Common myeloid progenitor, CD34-positive (primary cell): ENCODE results near the gene CD27.
"Not testable (repeated sequence)": the region's sequence is repeated elsewhere in the genome, so short reads cannot be mapped to it uniquely, and the experiment has no call there.

ENCODE experiments used
- CTCF ChIA-PET: fragments of 350-600 bp; sonication (Branson Sonifier 250); formaldehyde crosslinking; loops from one replicate; lab custom pipeline; 2021; ENCODE audit warnings: antibody characterized with exemption; lab: Charles Lee
- POLR2A ChIA-PET: fragments of 350-600 bp; sonication (Branson Sonifier 250); formaldehyde crosslinking; loops from one replicate; lab custom pipeline; 2021; ENCODE audit warnings: antibody characterized with exemption; lab: Charles Lee
- DNase-seq, 3 donors: peaks; one replicate each; pipeline versions ENCODE4 v3.0.0 to v3.0.0-alpha.2; 2013
- H3K27ac ChIP-seq, 2 experiments: 1 replicate in 1 of 2; 2 replicates in 1 of 2; pipeline ENCODE4 v1.7.0; 2013; ENCODE audit warnings: inconsistent platforms in 2 of 2, low read length in 2 of 2, mild to moderate bottlenecking in 2 of 2, low read depth in 1 of 2, moderate library complexity in 1 of 2; ENCODE audit not compliant: severe bottlenecking in 2 of 2, insufficient read depth in 1 of 2, poor library complexity in 1 of 2
- H3K27me3 ChIP-seq, 5 experiments: replicated peaks in 2 of 5; 1 replicate in 3 of 5; 2 replicates in 2 of 5; pipeline versions ENCODE4 v1.6.1 to v1.7.0; 2013; ENCODE audit warnings: low read length in 4 of 5, mild to moderate bottlenecking in 2 of 5, moderate library complexity in 2 of 5, inconsistent platforms in 1 of 5; ENCODE audit not compliant: insufficient read depth in 5 of 5, control insufficient read depth in 4 of 5
- H3K36me3 ChIP-seq, 4 experiments: 1 replicate in 2 of 4; 2 replicates in 2 of 4; pipeline versions ENCODE4 v1.6.1 to v1.7.0; 2013; ENCODE audit warnings: low read length in 3 of 4, control low read depth in 1 of 4, mild to moderate bottlenecking in 1 of 4; ENCODE audit not compliant: control insufficient read depth in 4 of 4, insufficient read depth in 4 of 4
- H3K4me1 ChIP-seq, 4 experiments: 1 replicate in 3 of 4; 2 replicates in 1 of 4; pipeline versions ENCODE4 v1.6.1 to v1.7.1; 2013; ENCODE audit warnings: low read length in 3 of 4, mild to moderate bottlenecking in 3 of 4, control low read depth in 1 of 4, inconsistent platforms in 1 of 4, moderate library complexity in 1 of 4; ENCODE audit not compliant: control insufficient read depth in 4 of 4, insufficient read depth in 4 of 4; ENCODE audit errors: control extremely low read depth in 1 of 4
- H3K4me3 ChIP-seq, 7 experiments: 1 replicate in 4 of 7; 2 replicates in 3 of 7; pipeline versions ENCODE4 v1.5.1 to v1.7.0; 2013; ENCODE audit warnings: mild to moderate bottlenecking in 7 of 7, low read length in 6 of 7, moderate library complexity in 6 of 7, inconsistent platforms in 2 of 7, low read depth in 2 of 7, control low read depth in 1 of 7; ENCODE audit not compliant: insufficient read depth in 4 of 7, control insufficient read depth in 1 of 7; ENCODE audit errors: extremely low read depth in 1 of 7
- H3K9me3 ChIP-seq, 5 experiments: 1 replicate in 4 of 5; 2 replicates in 1 of 5; pipeline versions ENCODE4 v1.6.1 to v1.7.1; 2013; ENCODE audit warnings: low read length in 4 of 5, mild to moderate bottlenecking in 2 of 5, inconsistent platforms in 1 of 5, low read depth in 1 of 5, moderate library complexity in 1 of 5; ENCODE audit not compliant: control insufficient read depth in 4 of 5, insufficient read depth in 2 of 5; ENCODE audit errors: control extremely low read depth in 1 of 5
- WGBS: methylation state at CpG from one replicate; pipeline ENCODE4 v1.1.5; 2013; ENCODE audit not compliant: insufficient coverage; 5-methylcytosine and 5-hydroxymethylcytosine counted together

Gene CD27

DNA sequence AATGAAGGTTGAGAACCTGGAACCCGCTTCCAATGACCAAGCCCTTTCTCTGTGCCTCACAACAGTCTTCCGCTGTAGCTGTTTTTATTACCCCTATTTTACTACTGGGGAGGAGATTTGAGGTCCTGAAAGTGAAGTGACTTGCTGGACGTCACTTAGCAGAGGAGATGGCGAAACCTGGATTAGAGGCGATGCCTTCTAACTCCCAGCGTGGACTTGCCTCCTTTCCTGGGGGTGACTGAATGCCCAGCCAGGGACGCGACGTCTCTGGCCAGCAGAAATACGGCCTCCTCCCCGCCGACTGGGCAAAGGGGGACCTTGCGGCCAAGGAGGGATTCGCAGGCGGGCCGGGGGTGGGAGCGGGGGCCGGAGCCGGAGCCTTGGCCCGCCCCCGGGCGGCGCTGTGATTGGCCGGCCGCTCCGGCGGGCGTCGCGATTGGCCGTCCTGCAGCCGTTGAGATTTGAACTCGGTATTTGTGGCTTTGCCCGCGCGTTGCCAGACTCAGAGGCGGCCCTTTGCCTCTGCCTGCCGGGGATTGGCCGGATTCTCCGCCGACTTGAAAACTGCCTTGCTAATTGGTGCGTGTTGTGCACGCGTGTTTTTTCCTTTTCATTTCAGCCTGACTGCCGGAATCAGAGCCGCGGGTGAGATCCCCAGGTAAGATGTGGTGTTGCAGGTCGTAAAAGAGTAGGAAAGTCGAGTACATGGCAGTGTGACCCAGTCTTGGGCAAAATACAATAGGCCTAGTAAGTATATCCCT lies 48.9 kb downstream of the CD27 start, which contains the start of gene NCAPD2:
Gene NCAPD2 (plus strand): TSS at position 606 of the 761 bp plus-strand sequence. CDS start 997 bp downstream, outside the sequence.
- 0% methylated on average over 36 of the region's 49 CpGs for WGBS
- ChIA-PET CTCF (interaction anchor here (0.7 to 2.3 kb wide), 8 partner anchors 18 to 70 kb away, joined by 3 to 10 read pairs (median 3); partner anchors contain the start of gene VAMP1), POLR2A (interaction anchor here (0.6 to 1.5 kb wide), 8 partner anchors 23 to 267 kb away, joined by 3 to 15 read pairs (median 3); partner anchors contain the start of genes GAPDH, VAMP1 and ZNF384)
- no peaks in the 10 kb centered on the region for H3K9me3 ChIP-seq
- peak within 1 kb of the TSS; percentile 90 to 98 (median 95) for H3K4me3 ChIP-seq
- no peaks in the 10 kb centered on the region for H3K27me3 ChIP-seq
- H3K27ac ChIP-seq = peak within 1 kb of the TSS; percentile 93 to 94
- peak; percentile 93 to 98 (median 97) for DNase-seq
- peaks cover 21 to 30% (median 26%) of the 10 kb centered on the region in 4 experiments for H3K4me1 ChIP-seq
- H3K36me3 ChIP-seq = peaks cover 3 to 25% (median 11%) of the 10 kb centered on the region in 4 experiments

DNA sequence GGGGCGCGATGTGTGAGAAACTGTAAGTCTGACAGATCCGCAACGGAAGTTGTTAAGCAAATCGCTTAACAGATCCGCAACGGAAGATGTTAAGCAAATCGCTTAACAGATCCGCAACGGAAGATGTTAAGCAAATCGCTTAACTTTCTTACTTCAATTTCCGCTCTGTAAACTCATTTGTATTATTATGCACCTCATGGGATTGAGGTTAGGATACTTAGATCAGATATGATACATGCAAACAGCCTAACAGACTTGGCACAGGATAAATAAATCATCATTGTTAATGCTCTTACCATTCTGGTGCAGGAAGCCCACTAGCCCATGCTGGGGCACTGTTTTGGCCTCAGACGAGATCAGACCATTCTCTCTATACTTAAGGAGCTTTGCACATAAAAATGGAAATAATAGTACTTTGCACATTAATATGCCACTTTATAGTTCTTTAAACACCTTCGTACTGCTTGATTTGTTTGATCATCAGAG lies 49.5 kb downstream of the CD27 start:
- Histone ChIP-seq H3K27ac (peak overlapping the region; percentile 21 to 79), H3K36me3 (peaks cover 3 to 30% (median 14%) of the 10 kb centered on the region in 4 experiments), H3K4me1 (peaks cover 21 to 30% (median 26%) of the 10 kb centered on the region in 4 experiments), H3K27me3 (no peaks in the 10 kb centered on the region), H3K4me3 (peak overlapping the region; percentile 90 to 98 (median 95)), H3K9me3 (no peaks in the 10 kb centered on the region)
- WGBS = 6% methylated on average over 8 of the region's 14 CpGs
- no peak for DNase-seq
- CTCF ChIA-PET = interaction anchor here (1.3 to 1.7 kb wide), 2 partner anchors 29 to 44 kb away, joined by 5 to 9 read pairs; no protein-coding TSS in a partner anchor
- POLR2A ChIA-PET = interaction anchor here (0.9 kb wide), 1 partner anchor 36 kb away, joined by 3 read pairs; no protein-coding TSS in a partner anchor

DNA sequence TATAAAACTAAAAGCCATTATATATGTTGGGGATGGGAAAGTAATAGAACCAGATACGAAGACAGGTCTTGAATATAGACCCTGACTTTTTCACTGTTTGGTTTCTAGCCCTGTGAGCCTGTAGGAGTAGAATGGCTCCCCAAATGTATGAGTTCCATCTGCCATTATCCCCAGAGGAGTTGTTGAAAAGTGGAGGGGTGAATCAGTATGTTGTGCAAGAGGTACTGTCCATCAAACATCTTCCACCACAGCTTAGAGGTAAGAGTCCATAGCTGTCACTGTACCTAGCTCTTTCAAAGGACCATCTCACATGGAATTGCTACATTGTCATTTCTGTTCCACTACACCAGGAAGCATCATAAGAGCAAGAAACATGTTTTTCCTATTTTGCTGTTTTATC lies 50.2 kb downstream of the CD27 start:
- DNase-seq = peak in 1 of 3 donors; percentile 0
- H3K27me3 ChIP-seq = no peaks in the 10 kb centered on the region
- ChIA-PET POLR2A (interaction anchor here (0.5 to 0.9 kb wide), 2 partner anchors 35 to 118 kb away, joined by 3 to 5 read pairs; no protein-coding TSS in a partner anchor), CTCF (interaction anchor here (0.9 to 1.7 kb wide), 5 partner anchors 11 to 51 kb away, joined by 3 to 9 read pairs (median 5); no protein-coding TSS in a partner anchor)
- H3K36me3 ChIP-seq = peaks cover 3 to 36% (median 17%) of the 10 kb centered on the region in 4 experiments
- WGBS = no CpG with 5 or more reads among the region's 1 CpG
- H3K27ac ChIP-seq = peak overlapping the region in 1 of 2 experiments; percentile 79
- H3K9me3 ChIP-seq = no peaks in the 10 kb centered on the region
- peak overlapping the region in 6 of 7 experiments; percentile 90 to 98 (median 95) for H3K4me3 ChIP-seq
- peaks cover 21 to 30% (median 26%) of the 10 kb centered on the region in 4 experiments for H3K4me1 ChIP-seq

DNA sequence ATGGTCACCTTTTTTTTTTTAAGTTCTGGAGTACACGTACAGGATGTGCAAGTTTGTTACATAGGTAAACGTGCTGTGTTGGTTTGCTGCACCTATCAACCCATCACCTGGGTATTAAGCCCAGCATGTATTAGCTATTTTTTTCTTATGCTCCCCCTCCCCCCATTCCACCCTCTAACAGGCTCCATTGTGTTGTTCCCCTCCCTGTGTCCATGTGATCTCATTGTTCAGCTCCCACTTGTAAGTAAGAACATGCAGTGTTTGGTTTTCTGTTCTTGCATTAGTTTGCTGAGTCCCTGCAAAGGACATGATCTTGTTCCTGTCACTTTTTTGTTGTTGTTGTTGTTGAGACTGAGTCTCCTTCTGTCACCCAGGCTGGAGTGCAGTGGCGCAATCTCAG lies 52.5 kb downstream of the CD27 start:
- peaks cover 18 to 25% (median 21%) of the 10 kb centered on the region in 4 experiments for H3K4me1 ChIP-seq
- H3K27me3 ChIP-seq, H3K9me3 ChIP-seq, H3K4me3 ChIP-seq, H3K27ac ChIP-seq, DNase-seq, POLR2A ChIA-PET: not testable (repeated sequence)
- peaks cover 3 to 44% (median 21%) of the 10 kb centered on the region in 4 experiments for H3K36me3 ChIP-seq
- WGBS = 95% methylated on average over 3 of the region's 3 CpGs
- CTCF ChIA-PET = interaction anchor here (0.6 to 2.0 kb wide), 6 partner anchors 9 to 134 kb away, joined by 3 to 4 read pairs (median 3); no protein-coding TSS in a partner anchor

DNA sequence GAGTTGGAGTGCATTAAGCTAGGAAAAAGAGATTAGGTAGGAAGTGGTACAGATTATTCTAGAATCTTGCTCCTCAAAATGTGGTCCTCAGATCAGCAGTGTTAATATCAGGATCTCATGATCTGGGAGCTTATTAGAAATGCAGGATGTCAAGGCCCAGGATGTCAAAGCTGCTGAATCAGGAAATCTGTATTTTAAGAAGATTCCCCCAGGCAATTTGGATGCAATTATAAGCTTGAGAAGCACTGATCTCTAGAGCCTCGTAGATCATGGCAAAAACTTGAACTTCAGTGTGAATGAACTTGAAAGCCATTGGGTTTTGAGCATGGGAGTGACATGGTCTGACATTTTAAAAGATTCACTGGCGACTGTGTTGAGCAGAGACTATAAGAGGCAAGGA lies 55.7 kb downstream of the CD27 start:
- H3K9me3 ChIP-seq = no peaks in the 10 kb centered on the region
- peaks cover 8 to 51% (median 26%) of the 10 kb centered on the region in 4 experiments for H3K36me3 ChIP-seq
- H3K4me1 ChIP-seq = peaks cover 0 to 4% (median 3%) of the 10 kb centered on the region in 4 experiments
- POLR2A ChIA-PET = no interaction called here
- no peak overlapping the region for H3K27ac ChIP-seq
- H3K27me3 ChIP-seq = no peaks in the 10 kb centered on the region
- no peak for DNase-seq
- no peak overlapping the region for H3K4me3 ChIP-seq
- CTCF ChIA-PET = interaction anchor here (1.0 to 2.8 kb wide), 5 partner anchors 27 to 76 kb away, joined by 3 to 9 read pairs (median 4); no protein-coding TSS in a partner anchor
- 100% methylated on average over 1 of the region's 2 CpGs for WGBS
